IMR-90 (cell line): ENCODE results near the gene KCNJ18.
"Not testable (repeated sequence)": the region's sequence is repeated elsewhere in the genome, so short reads cannot be mapped to it uniquely, and the experiment has no call there.

ENCODE experiments used
- CHD1 ChIP-seq: IDR thresholded peaks from 2 replicates; pipeline ENCODE4 v1.6.1; 2012; ENCODE audit warnings: low read depth, low read length, improper control_type of control experiment
- CTCF ChIP-seq: conservative IDR thresholded peaks from 2 replicates; pipeline ENCODE4 v1.5.1; 2012; ENCODE audit warnings: mild to moderate bottlenecking, low read depth, low read length, improper control_type of control experiment
- ELK1 ChIP-seq: fragments of 150-350 bp; IDR thresholded peaks from 2 replicates; pipeline ENCODE4 v1.6.1; 2016; ENCODE audit warnings: low read depth, mild to moderate bottlenecking, low read length, moderate library complexity, borderline replicate concordance
- FOS ChIP-seq: fragments of 150-350 bp; IDR thresholded peaks from 2 replicates; pipeline ENCODE4 v1.6.1; 2016; ENCODE audit warnings: low read depth, low read length
- MAZ ChIP-seq: IDR thresholded peaks from 2 replicates; pipeline ENCODE4 v1.6.1; 2012; ENCODE audit warnings: low read depth, mild to moderate bottlenecking, low read length, improper control_type of control experiment, moderate library complexity, borderline replicate concordance
- POLR2A ChIP-seq: IDR thresholded peaks from 2 replicates; pipeline ENCODE4 v1.6.1; 2012; ENCODE audit warnings: mild to moderate bottlenecking, low read depth, low read length
- RAD21 ChIP-seq: IDR thresholded peaks from 2 replicates; pipeline ENCODE4 v1.6.1; 2012; ENCODE audit warnings: low read length, improper control_type of control experiment
- RFX5 ChIP-seq: IDR thresholded peaks from 2 replicates; pipeline ENCODE4 v1.8.0; 2012; ENCODE audit warnings: low read depth, mild to moderate bottlenecking, low read length, moderate library complexity
- SMC3 ChIP-seq: fragments of 150-350 bp; IDR thresholded peaks from 2 replicates; pipeline ENCODE4 v1.6.1; 2016; ENCODE audit warnings: low read depth, mild to moderate bottlenecking, antibody characterized with exemption, low read length, moderate library complexity
- USF2 ChIP-seq: fragments of 150-350 bp; IDR thresholded peaks from 2 replicates; pipeline ENCODE4 v1.6.1; 2017; ENCODE audit warnings: mild to moderate bottlenecking, antibody characterized with exemption, low read length, low read depth

GRCh38 chr17:21685061-21685795 lies 7.1 kb upstream of the KCNJ18 start:
- TF ChIP-seq CTCF, FOS, ELK1, POLR2A, SMC3, RAD21, RFX5, USF2, CHD1, MAZ: not testable (repeated sequence)
